DMS79 (cell line): ENCODE data around the gene ARID4B.
"Not testable (repeated sequence)": the region's sequence is repeated elsewhere in the genome, so short reads cannot be mapped to it uniquely, and the experiment has no call there.

Experiments
- DNase-seq: peaks from one replicate; lab custom pipeline; 2025; lab: John Stamatoyannopoulos, UW

Gene ARID4B

GRCh38 chr1:235225299-235225698 is 102.7 kb downstream of the ARID4B start:
- DNase-seq = peak; percentile 80

GRCh38 chr1:235221653-235222375 is 106.2 kb downstream of the ARID4B start:
- DNase-seq = no peak

GRCh38 chr1:235215453-235215852 is 112.5 kb downstream of the ARID4B start:
- no peak for DNase-seq

- DNase-seq = not testable (repeated sequence)
Observed at GRCh38 chr1:235214962-235215361, 113.0 kb downstream of the ARID4B start.

GRCh38 chr1:235213752-235214151 is 114.2 kb downstream of the ARID4B start:
- DNase-seq = no peak

- no peak for DNase-seq
Observed at GRCh38 chr1:235211517-235211916, 116.5 kb downstream of the ARID4B start.

GRCh38 chr1:235207209-235207565 is 120.8 kb downstream of the ARID4B start:
- peak; percentile 31 for DNase-seq

- DNase-seq = no peak
Observed at GRCh38 chr1:235206533-235207208, 121.3 kb downstream of the ARID4B start.

GRCh38 chr1:235205687-235206086 is 122.3 kb downstream of the ARID4B start:
- no peak for DNase-seq

- DNase-seq = no peak
Observed at GRCh38 chr1:235203428-235203827, 124.6 kb downstream of the ARID4B start.

- not testable (repeated sequence) for DNase-seq
Observed at GRCh38 chr1:235202447-235202846, 125.5 kb downstream of the ARID4B start.

- no peak for DNase-seq
Observed at GRCh38 chr1:235199441-235199840, 128.5 kb downstream of the ARID4B start.

- no peak for DNase-seq
Observed at GRCh38 chr1:235190431-235190830, 137.5 kb downstream of the ARID4B start.

- no peak for DNase-seq
Observed at GRCh38 chr1:235187316-235187715, 140.7 kb downstream of the ARID4B start.

GRCh38 chr1:235181561-235182245 is 146.3 kb downstream of the ARID4B start:
- DNase-seq = no peak

- DNase-seq = no peak
Observed at GRCh38 chr1:235180916-235181460, 147.0 kb downstream of the ARID4B start.

- no peak for DNase-seq
Observed at GRCh38 chr1:235176486-235176885, 151.5 kb downstream of the ARID4B start.

GRCh38 chr1:235169986-235170385 is 158.0 kb downstream of the ARID4B start:
- no peak for DNase-seq

GRCh38 chr1:235168375-235168774 is 159.6 kb downstream of the ARID4B start:
- DNase-seq = no peak

- no peak for DNase-seq
Observed at GRCh38 chr1:235161685-235162327, 166.2 kb downstream of the ARID4B start.

- peak; percentile 86 for DNase-seq
Observed at GRCh38 chr1:235160957-235161684, 166.9 kb downstream of the ARID4B start, which contains the start of gene RBM34. TSS of gene RBM34 (minus strand) at chr1:235161250. CDS start at chr1:235161226, 24 bp downstream.
